ENCODE results near the gene SSUH2.
"Not testable (repeated sequence)": the region's sequence is repeated elsewhere in the genome, so short reads cannot be mapped to it uniquely, and the experiment has no call there.

The SSUH2 gene
- long read RNA-seq, donor 1, partial matches to known transcripts: 0 of 1 reads
- long read RNA-seq, donor 1, other reads (novel, unspliced or antisense): 0 of 1 reads
- long read RNA-seq, donor 2: 0 reads
- long read RNA-seq, donor 3: 0 reads
- long read RNA-seq, donor 4, partial matches to known transcripts: 0 of 2 reads
- long read RNA-seq, donor 4, other reads (novel, unspliced or antisense): 0 of 2 reads
- long read RNA-seq, donor 5: 0 reads
- long read RNA-seq, donor 6, partial matches to known transcripts: 0 of 1 reads
- long read RNA-seq, donor 6, other reads (novel, unspliced or antisense): 0 of 1 reads
- long read RNA-seq, donor 7, partial matches to known transcripts: 0 of 3 reads
- long read RNA-seq, donor 7, other reads (novel, unspliced or antisense): 0 of 3 reads
- long read RNA-seq, donor 8, partial matches to known transcripts: 0 of 1 reads
- long read RNA-seq, donor 8, other reads (novel, unspliced or antisense): 0 of 1 reads

GRCh38 chr3:8644748-8645390 lies at the start of gene SSUH2:
TSS of gene SSUH2 (minus strand) at chr3:8644798. CDS start at chr3:8644758, 40 bp downstream.
- no peak for DNase-seq

GRCh38 chr3:8691295-8691694 lies 46.7 kb upstream of the SSUH2 start:
- DNase-seq: not testable (repeated sequence)

GRCh38 chr3:8684992-8685391 lies 40.4 kb upstream of the SSUH2 start:
- DNase-seq: not testable (repeated sequence)

GRCh38 chr3:8682850-8683574 lies 38.4 kb upstream of the SSUH2 start:
- not testable (repeated sequence) for DNase-seq

- not testable (repeated sequence) for DNase-seq
Observed at GRCh38 chr3:8681881-8682538, 37.4 kb upstream of the SSUH2 start.

GRCh38 chr3:8681349-8681748 lies 36.8 kb upstream of the SSUH2 start:
- DNase-seq: no peak

- not testable (repeated sequence) for DNase-seq
Observed at GRCh38 chr3:8679817-8680553, 35.4 kb upstream of the SSUH2 start.

GRCh38 chr3:8678751-8679150 lies 34.2 kb upstream of the SSUH2 start:
- no peak for DNase-seq

- not testable (repeated sequence) for DNase-seq
Observed at GRCh38 chr3:8677258-8677657, 32.7 kb upstream of the SSUH2 start.

- not testable (repeated sequence) for DNase-seq
Observed at GRCh38 chr3:8675591-8675990, 31.0 kb upstream of the SSUH2 start.

GRCh38 chr3:8673083-8673737 lies 28.6 kb upstream of the SSUH2 start:
- DNase-seq: no peak

GRCh38 chr3:8669019-8669418 lies 24.4 kb upstream of the SSUH2 start:
- DNase-seq: no peak

GRCh38 chr3:8668216-8668615 lies 23.6 kb upstream of the SSUH2 start:
- no peak for DNase-seq

GRCh38 chr3:8667463-8668091 lies 23.0 kb upstream of the SSUH2 start:
- DNase-seq: no peak

- no peak for DNase-seq
Observed at GRCh38 chr3:8665407-8665896, 20.9 kb upstream of the SSUH2 start.

- peak; percentile 28 for DNase-seq
Observed at GRCh38 chr3:8663177-8664061, 18.8 kb upstream of the SSUH2 start.

- no peak for DNase-seq
Observed at GRCh38 chr3:8662594-8662993, 18.0 kb upstream of the SSUH2 start.

GRCh38 chr3:8660175-8661118 lies 15.8 kb upstream of the SSUH2 start:
- peak; percentile 39 for DNase-seq

Measured in right kidney (tissue), 9 donors.